ENCODE data around the gene CLCN2. TPM values are rescaled to one million over a fixed set of nuclear protein-coding genes. Genes with fewer than 3 reads are reported as not detected.

Gene CLCN2
- total and polyA plus RNA-seq, 2 of the 4 experiments (the other 2 are of a cell fraction), result 2.9 to 5.8 TPM

DNA sequence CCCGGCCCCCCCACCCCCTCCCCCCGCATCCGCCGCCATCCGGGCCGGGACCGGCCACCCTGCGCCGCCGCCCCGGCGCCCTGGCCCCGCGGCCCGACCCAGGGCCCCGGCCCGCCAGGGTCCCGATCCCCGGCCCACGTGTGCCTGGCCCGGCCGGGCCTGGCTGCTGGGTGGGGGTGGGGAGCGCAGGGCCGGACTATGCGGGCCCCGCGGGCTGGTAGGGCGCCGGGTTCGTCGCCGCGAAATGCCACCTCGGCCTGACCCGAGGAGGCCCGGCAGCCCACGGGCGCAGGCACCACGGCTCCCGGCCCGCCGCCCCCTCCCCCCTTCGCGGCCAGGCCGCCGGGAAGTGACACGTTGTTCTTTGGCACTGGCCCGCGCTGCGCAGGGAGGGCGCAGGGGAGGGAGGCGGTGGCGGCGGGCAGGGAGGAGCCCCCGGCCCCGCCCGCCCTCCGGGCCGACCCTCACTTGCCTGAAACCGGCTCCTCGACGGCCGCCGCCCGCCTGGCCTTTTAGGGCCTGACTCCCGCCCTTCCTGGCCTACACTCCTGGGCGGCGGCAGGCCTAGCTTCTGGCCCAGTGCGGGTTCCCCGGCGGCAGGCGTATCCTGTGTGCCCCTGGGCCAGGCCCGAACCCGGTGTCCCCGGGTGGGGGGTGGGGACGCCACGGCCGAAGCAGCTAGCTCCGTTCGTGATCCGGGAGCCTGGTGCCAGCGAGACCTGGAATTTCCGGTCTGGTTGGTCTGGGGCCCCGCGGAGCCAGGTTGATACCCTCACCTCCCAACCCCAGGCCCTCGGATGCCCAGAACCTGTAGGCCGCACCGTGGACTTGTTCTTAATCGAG lies 46.5 kb downstream of the CLCN2 start (continued):
- no peak for TF ChIP-seq RFX5 (IDR thresholded peaks at IDR 0.05; ENCODE audit: low read depth, low read length)
- peak; percentile 80; the same call in 1 of the 2 replicates for TF ChIP-seq MAZ (IDR thresholded peaks at IDR 0.05; ENCODE audit: borderline replicate concordance, low read depth, low read length)

DNA sequence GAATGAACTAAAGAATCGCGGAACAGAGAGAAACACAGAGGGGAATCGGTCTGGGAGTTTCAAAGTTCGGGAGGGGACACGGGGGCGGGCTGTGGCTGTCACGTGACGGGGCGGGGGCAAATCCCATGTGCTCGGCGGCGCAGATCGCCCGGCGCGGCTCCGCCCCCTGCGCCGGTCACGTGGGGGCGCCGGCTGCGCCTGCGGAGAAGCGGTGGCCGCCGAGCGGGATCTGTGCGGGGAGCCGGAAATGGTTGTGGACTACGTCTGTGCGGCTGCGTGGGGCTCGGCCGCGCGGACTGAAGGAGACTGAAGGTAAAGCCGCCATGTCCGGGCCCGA lies 47.1 kb downstream of the CLCN2 start, which contains the start of gene EIF4G1:
Gene EIF4G1, plus strand, starts transcription at position 244 of the 337 bp plus-strand sequence. CDS start 1,191 bp downstream, outside the sequence.
- in situ Hi-C loops (cut with MboI; ENCODE audit: low sequenced_read_pairs) (no loop called here), intact Hi-C loops (cut with micrococcal nuclease) (loop anchor here (1.0 to 2.0 kb wide), 2 partner anchors 15 to 48 kb away; partner anchors contain the start of gene PSMD2)
- H2BK20ac ChIP-seq (ENCODE audit: low read depth, low read length), result no peak within 1 kb of the TSS
- TF ChIP-seq BHLHE40 (IDR thresholded peaks at IDR 0.05; ENCODE audit: low read depth, low read length) (peak; percentile 69), SMC3 (IDR thresholded peaks at IDR 0.05; ENCODE audit: low read depth, low read length) (no peak), MAFK (IDR thresholded peaks at IDR 0.05; ENCODE audit: low read depth, low read length) (no peak), POLR2A (IDR thresholded peaks at IDR 0.05; ENCODE audit: low read depth, low read length) (peak; percentile 89), CTCF (conservative IDR thresholded peaks at IDR 0.05; ENCODE audit: low read depth, low read length) (no peak), MXI1 (IDR thresholded peaks at IDR 0.05; ENCODE audit: borderline replicate concordance, low read depth, low read length) (peak; percentile 69; the same call in 1 of the 2 replicates), CEBPB (IDR thresholded peaks at IDR 0.05; ENCODE audit: low read depth, low read length) (no peak), FOS (IDR thresholded peaks at IDR 0.05; ENCODE audit: low read depth, low read length) (peak; percentile 37; the same call in 1 of the 2 replicates), MAZ (IDR thresholded peaks at IDR 0.05; ENCODE audit: borderline replicate concordance, low read depth, low read length) (peak; percentile 73; the same call in 1 of the 2 replicates), RAD21 (IDR thresholded peaks at IDR 0.05; ENCODE audit: low read length) (no peak), RFX5 (IDR thresholded peaks at IDR 0.05; ENCODE audit: low read depth, low read length) (no peak), USF2 (IDR thresholded peaks at IDR 0.05; ENCODE audit: low read depth, low read length) (peak; percentile 100), CHD1 (IDR thresholded peaks at IDR 0.05; ENCODE audit: low read depth, low read length) (no peak)

More for the DNA sequence above, 47.1 kb downstream of the CLCN2 start, which contains the start of gene EIF4G1:
- Histone ChIP-seq H3K9me1 (ENCODE audit: insufficient read depth, low read length) (peaks cover 15% of the 10 kb centered on the region), H4K20me1 (ENCODE audit: insufficient read depth, low read length) (peaks cover 44% of the 10 kb centered on the region), H3K4me3 (ENCODE audit: insufficient read depth, low read depth, low read length) (peak within 1 kb of the TSS; percentile 91), H3K56ac (ENCODE audit: extremely low read depth, insufficient read depth, low read length) (peak within 1 kb of the TSS; percentile 85), H3K9me3 (ENCODE audit: control insufficient read depth, insufficient read depth, low read length) (no peaks in the 10 kb centered on the region), H2AK9ac (replicated peaks; ENCODE audit: low read depth, low read length, poor library complexity) (peak within 1 kb of the TSS; percentile 100), H3K79me1 (ENCODE audit: low read depth in 1 of 2, low read length in 2 of 2) (peaks cover 0 to 24% of the 10 kb centered on the region in 2 experiments; a peak in 2 of 4 replicates), H3K18ac (ENCODE audit: low read depth, low read length) (peak within 1 kb of the TSS; percentile 87), H2AK5ac (ENCODE audit: low read depth, low read length) (peak within 1 kb of the TSS; percentile 63), H4K91ac (ENCODE audit: insufficient read depth, low read depth, low read length) (peak within 1 kb of the TSS; percentile 97), H4K5ac (ENCODE audit: low read depth, low read length) (peak within 1 kb of the TSS; percentile 93), H3K4me2 (ENCODE audit: low read depth, low read length) (peak within 1 kb of the TSS; percentile 97), H2AFZ (replicated peaks; ENCODE audit: low read length, poor library complexity) (peak within 1 kb of the TSS; percentile 85), H3K27ac (ENCODE audit: insufficient read depth, low read length) (peak within 1 kb of the TSS; percentile 99), H3K4me1 (ENCODE audit: control insufficient read depth, insufficient read depth, low read length) (peaks cover 16% of the 10 kb centered on the region), H3K36me3 (ENCODE audit: control insufficient read depth, insufficient read depth, low read length) (peaks cover 23% of the 10 kb centered on the region), H4K8ac (ENCODE audit: low read depth in 2 of 2, low read length in 2 of 2) (peak within 1 kb of the TSS; percentile 88 to 90), H3K14ac (replicated peaks; ENCODE audit: low read depth, low read length) (peak within 1 kb of the TSS; percentile 95), H3K4ac (ENCODE audit: low read depth, low read length) (peak within 1 kb of the TSS; percentile 97), H3K9ac (ENCODE audit: low read depth, low read length) (peak within 1 kb of the TSS; percentile 98), H3K23ac (ENCODE audit: low read depth, low read length) (peak within 1 kb of the TSS; percentile 95), H2BK5ac (ENCODE audit: low read depth, low read length, poor library complexity, severe bottlenecking) (peak within 1 kb of the TSS; percentile 99), H2BK15ac (ENCODE audit: low read depth, low read length) (peak within 1 kb of the TSS; percentile 70; the same call in 1 of the 3 replicates), H2BK120ac (ENCODE audit: low read depth, low read length) (peak within 1 kb of the TSS; percentile 83), H3K27me3 (ENCODE audit: control insufficient read depth, insufficient read depth, low read length) (no peaks in the 10 kb centered on the region)
- peak; percentile 94 for DNase-seq
- ChIA-PET CTCF (no interaction called here), POLR2A (ENCODE audit: unreplicated experiment) (no interaction called here)
- no TSS peak for BruUV-seq (replicated peaks)
- peak; percentile 80 for ATAC-seq (ENCODE audit: low read depth)
- dilution Hi-C loops (cut with HindIII; ENCODE audit: low sequenced_read_pairs, unreplicated experiment), result no loop called here
- 0% methylated on average over 4 of the region's 40 CpGs; no CpG with 5 or more reads in 1 of the 2 experiments for WGBS, 2 experiments (ENCODE audit: extremely low coverage in 2 of 2, insufficient read length in 1 of 2)

Data from IMR-90 (cell line).